Endodermal cell (in vitro differentiated cells): ENCODE results near the gene PATL1. TPM values are rescaled to one million over a fixed set of nuclear protein-coding genes. Genes with fewer than 3 reads are reported as not detected.

Experiments
- DNase-seq: peaks from one replicate; pipeline ENCODE4 v3.0.0-alpha.2; 2017
- H3K27ac ChIP-seq: 2 replicates; pipeline ENCODE4 v1.5.1; 2013; ENCODE audit warnings: mild to moderate bottlenecking, low read depth, low read length, moderate library complexity
- H3K27me3 ChIP-seq: 2 replicates; pipeline ENCODE4 v1.6.1; 2013; ENCODE audit warnings: mild to moderate bottlenecking, low read length, moderate library complexity; ENCODE audit not compliant: insufficient read depth, control insufficient read depth, poor library complexity, severe bottlenecking
- H3K36me3 ChIP-seq: 2 replicates; pipeline ENCODE4 v1.7.0; 2013; ENCODE audit warnings: mild to moderate bottlenecking, low read length, moderate library complexity; ENCODE audit not compliant: control insufficient read depth, insufficient read depth
- H3K4me1 ChIP-seq: one replicate; pipeline ENCODE4 v1.7.0; 2013; ENCODE audit warnings: low read length; ENCODE audit not compliant: control insufficient read depth, insufficient read depth
- H3K4me3 ChIP-seq: 2 replicates; pipeline ENCODE4 v1.5.1; 2013; ENCODE audit warnings: mild to moderate bottlenecking, low read length, moderate library complexity
- H3K9ac ChIP-seq: 2 replicates; pipeline ENCODE4 v1.6.1; 2013; ENCODE audit warnings: mild to moderate bottlenecking, low read length, moderate library complexity; ENCODE audit not compliant: poor library complexity, severe bottlenecking; ENCODE audit errors: extremely low read depth
- H3K9me3 ChIP-seq: 2 replicates; pipeline ENCODE4 v1.6.1; 2013; ENCODE audit warnings: mild to moderate bottlenecking, low read length, moderate library complexity; ENCODE audit not compliant: control insufficient read depth
- H3K27ac Mint-ChIP-seq: 2 replicates; pipeline ENCODE4 v1.8.0; 2020; ENCODE audit warnings: mixed read lengths
- H3K27me3 Mint-ChIP-seq: 2 replicates; pipeline ENCODE4 v1.8.0; 2021; ENCODE audit warnings: mild to moderate bottlenecking, mixed read lengths; ENCODE audit not compliant: insufficient read depth
- H3K36me3 Mint-ChIP-seq: 2 replicates; pipeline ENCODE4 v1.8.0; 2020; ENCODE audit warnings: low read depth, mixed read lengths
- H3K4me1 Mint-ChIP-seq: 2 replicates; pipeline ENCODE4 v1.8.0; 2020; ENCODE audit warnings: mixed read lengths
- H3K4me3 Mint-ChIP-seq: 2 replicates; pipeline ENCODE4 v1.8.0; 2020; ENCODE audit warnings: mild to moderate bottlenecking, moderate library complexity, mixed read lengths
- H3K9me3 Mint-ChIP-seq: 2 replicates; pipeline ENCODE4 v1.8.0; 2020; ENCODE audit warnings: mild to moderate bottlenecking, mixed read lengths
- CTCF ChIP-seq: fragments of 200-600 bp; sonication (generic); conservative IDR thresholded peaks from 2 replicates; pipeline ENCODE4 v1.5.0; 2021; ENCODE audit warnings: antibody characterized with exemption, mild to moderate bottlenecking
- WGBS, 2 experiments: methylation state at CpG; one replicate each; pipeline versions ENCODE4 v1.1.5 to v1.1.7; 2013; ENCODE audit warnings: missing lambda C conversion rate in 2 of 2, mixed read lengths in 1 of 2; ENCODE audit not compliant: insufficient coverage in 1 of 2, insufficient read length in 1 of 2; 5-methylcytosine and 5-hydroxymethylcytosine counted together
- total RNA-seq, 2 donors: library from RNA; stranded (reverse); fragmentation: NEBNext Ultra II Directional in 1 of 2; extraction: Animal tissue kit (Norgen Biotek cat#: 25700) in 1 of 2; gene quantifications; 2 replicates in 1 of 2; 3 replicates in 1 of 2; pipeline ENCODE4 v1.2.1, GENCODE V29; 2021

PATL1 gene
- total RNA-seq, 2 donors from 2014 or later = 41.0 to 45.7 TPM

- Histone ChIP-seq H3K4me1 (no peaks in the 10 kb centered on the region), H3K27me3 (no peaks in the 10 kb centered on the region), H3K4me3 (no peak overlapping the region), H3K9me3 (peaks cover 8% of the 10 kb centered on the region), H3K36me3 (peaks cover 95% of the 10 kb centered on the region), H3K27ac (no peak overlapping the region), H3K9ac (no peak overlapping the region)
- Mint-ChIP-seq H3K4me3 (no peak overlapping the region), H3K36me3 (peaks cover 92% of the 10 kb centered on the region), H3K27ac (no peak overlapping the region), H3K9me3 (peaks cover 11% of the 10 kb centered on the region), H3K27me3 (no peaks in the 10 kb centered on the region), H3K4me1 (no peaks in the 10 kb centered on the region)
- no peak for DNase-seq
- WGBS, 2 experiments = 90 to 95% methylated on average over 2 to 3 of the region's 3 CpGs
- no peak for TF ChIP-seq CTCF
Measured at GRCh38 chr11:59641156-59641555, 27.7 kb downstream of the PATL1 start.

GRCh38 chr11:59630493-59630892, 38.3 kb downstream of the PATL1 start:
- 90 to 95% methylated on average over 2 of the region's 2 CpGs for WGBS, 2 experiments
- Histone ChIP-seq H3K4me3 (no peak overlapping the region), H3K36me3 (peaks cover 3% of the 10 kb centered on the region), H3K9me3 (no peaks in the 10 kb centered on the region), H3K9ac (no peak overlapping the region), H3K27me3 (no peaks in the 10 kb centered on the region), H3K4me1 (no peaks in the 10 kb centered on the region), H3K27ac (no peak overlapping the region)
- Mint-ChIP-seq H3K4me1 (no peaks in the 10 kb centered on the region), H3K27ac (no peak overlapping the region), H3K9me3 (no peaks in the 10 kb centered on the region), H3K4me3 (no peak overlapping the region), H3K36me3 (no peaks in the 10 kb centered on the region), H3K27me3 (no peaks in the 10 kb centered on the region)
- no peak for TF ChIP-seq CTCF
- DNase-seq = no peak

GRCh38 chr11:59629996-59630395, 38.8 kb downstream of the PATL1 start:
- H3K36me3 ChIP-seq = peaks cover 3% of the 10 kb centered on the region
- H3K27ac ChIP-seq = no peak overlapping the region
- H3K4me3 ChIP-seq = no peak overlapping the region
- H3K27me3 ChIP-seq = no peaks in the 10 kb centered on the region
- H3K9ac ChIP-seq = no peak overlapping the region
- TF ChIP-seq CTCF = no peak
- Mint-ChIP-seq H3K4me3 (no peak overlapping the region), H3K27ac (no peak overlapping the region), H3K9me3 (no peaks in the 10 kb centered on the region), H3K27me3 (no peaks in the 10 kb centered on the region), H3K36me3 (no peaks in the 10 kb centered on the region), H3K4me1 (no peaks in the 10 kb centered on the region)
- H3K9me3 ChIP-seq = no peaks in the 10 kb centered on the region
- H3K4me1 ChIP-seq = no peaks in the 10 kb centered on the region
- DNase-seq = no peak
